HG02642 (cell line): ENCODE results near the gene PARP11.
A peak's percentile ranks its signal among the peaks of the same experiment; 100 is the strongest.

ENCODE experiments used
- ATAC-seq: cut with Tn5 transposase; IDR thresholded peaks from one replicate; pipeline ENCODE4 v1.9.1; 2021; ENCODE audit warnings: mild to moderate bottlenecking; ENCODE audit not compliant: unreplicated experiment, poor library complexity

The PARP11 gene, protein sequence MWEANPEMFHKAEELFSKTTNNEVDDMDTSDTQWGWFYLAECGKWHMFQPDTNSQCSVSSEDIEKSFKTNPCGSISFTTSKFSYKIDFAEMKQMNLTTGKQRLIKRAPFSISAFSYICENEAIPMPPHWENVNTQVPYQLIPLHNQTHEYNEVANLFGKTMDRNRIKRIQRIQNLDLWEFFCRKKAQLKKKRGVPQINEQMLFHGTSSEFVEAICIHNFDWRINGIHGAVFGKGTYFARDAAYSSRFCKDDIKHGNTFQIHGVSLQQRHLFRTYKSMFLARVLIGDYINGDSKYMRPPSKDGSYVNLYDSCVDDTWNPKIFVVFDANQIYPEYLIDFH

DNA sequence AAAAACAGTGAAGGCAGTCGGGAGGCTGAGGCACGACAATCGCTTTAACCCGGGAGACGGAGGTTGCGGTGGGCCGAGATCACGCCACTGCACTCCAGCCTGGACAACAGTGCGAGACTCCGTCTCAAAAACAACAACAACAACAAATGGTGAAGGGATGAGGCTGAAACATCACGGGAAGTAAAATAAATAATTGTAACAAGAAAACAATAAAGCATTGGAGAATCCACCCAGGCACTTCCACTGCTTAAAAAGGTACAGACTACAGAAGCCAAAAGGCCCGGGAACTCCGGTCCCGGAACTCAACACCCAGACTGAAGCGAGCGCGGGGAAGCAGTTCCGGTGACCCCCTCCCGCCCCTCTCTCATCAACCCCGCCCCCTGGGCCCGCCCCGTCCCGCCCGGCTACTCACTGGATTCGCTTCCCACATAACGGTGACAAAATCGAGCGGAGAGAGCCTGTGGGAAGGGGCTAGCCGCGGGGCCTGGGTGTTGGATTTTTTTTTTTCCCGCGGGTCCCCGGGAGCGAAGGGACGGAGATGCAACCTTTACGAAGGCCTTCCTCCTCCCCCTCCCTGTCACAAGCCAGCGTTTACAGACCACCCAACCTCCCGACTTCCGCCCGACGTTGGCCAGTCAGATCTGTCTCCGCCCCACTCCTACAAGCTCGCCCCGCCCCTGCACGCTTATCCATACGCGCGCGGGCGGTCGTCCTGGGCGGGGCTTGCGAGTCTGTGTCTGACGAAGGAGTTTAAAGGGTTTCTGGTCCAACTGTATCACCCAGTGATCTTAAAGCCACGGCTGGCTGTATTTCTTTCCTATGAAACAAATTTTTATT is at the start of gene PARP11:
TSS of gene PARP11 (minus strand) at position 600 of the 837 bp plus-strand sequence. CDS start at position 430, 170 bp downstream.
- ATAC-seq, result peak; percentile 97

GRCh38 chr12:3922033-3922432 is 48.8 kb upstream of the PARP11 start:
- ATAC-seq, result no peak

DNA sequence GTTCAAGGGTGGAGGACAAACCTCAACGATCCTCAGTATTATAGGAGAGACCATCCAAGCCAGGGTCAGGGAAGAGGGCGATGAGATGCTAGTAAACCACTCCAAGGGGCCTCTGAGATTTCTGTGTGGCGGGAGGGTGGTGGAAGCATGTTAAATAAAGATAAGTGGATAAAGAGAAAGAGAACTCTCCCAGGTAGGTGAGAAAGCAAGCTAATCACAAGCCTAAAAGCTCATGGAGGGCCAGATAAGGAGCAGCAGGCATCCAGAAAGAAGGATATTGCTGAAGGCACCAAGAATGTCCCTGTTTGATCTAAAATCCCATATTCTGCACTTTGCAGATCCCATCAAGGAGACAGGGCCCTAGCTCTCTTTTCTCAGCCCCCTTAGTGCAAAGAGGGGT is 48.3 kb upstream of the PARP11 start:
- ATAC-seq, result no peak

GRCh38 chr12:3921151-3921471 is 47.9 kb upstream of the PARP11 start:
- no peak for ATAC-seq

- ATAC-seq, result no peak
Observed at GRCh38 chr12:3920351-3921150, 47.4 kb upstream of the PARP11 start.

DNA sequence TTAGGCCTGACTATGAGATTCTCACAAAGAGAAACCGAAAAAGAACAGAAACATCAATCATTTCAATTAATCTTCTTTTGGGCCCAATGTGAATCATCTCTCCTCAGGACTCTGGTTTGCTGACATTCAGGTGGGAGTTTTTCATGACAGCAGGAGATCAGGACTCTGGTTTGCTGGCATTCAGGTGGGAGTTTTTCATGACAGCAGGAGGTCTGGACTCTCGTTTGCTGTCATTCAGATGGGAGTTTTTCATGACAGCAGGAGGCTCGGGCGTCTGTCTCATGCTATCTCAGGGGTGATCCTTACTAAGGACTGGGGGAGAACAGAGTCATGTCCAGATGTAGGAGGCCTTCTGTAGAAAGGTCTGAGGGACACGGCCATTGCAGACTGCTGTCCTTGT is 40.1 kb upstream of the PARP11 start:
- ATAC-seq, result no peak

DNA sequence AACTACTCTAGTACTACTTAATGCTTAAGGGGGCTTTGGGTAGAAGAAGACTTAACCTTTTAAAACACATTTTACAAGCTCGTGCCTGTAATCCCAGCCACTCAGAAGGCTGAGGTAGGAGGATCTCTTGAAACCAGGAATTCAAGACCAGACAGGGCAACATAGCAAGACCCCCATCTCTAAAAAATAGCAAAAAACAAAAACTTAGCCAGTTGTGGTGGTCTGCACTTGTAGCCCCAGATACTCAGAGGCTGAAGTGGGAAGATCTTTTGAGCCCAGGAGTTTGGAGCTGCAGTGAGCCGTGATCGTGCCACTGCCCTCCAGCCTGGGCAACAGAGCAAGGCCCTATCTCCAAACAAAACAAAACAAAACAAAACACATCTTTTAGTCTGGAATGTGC is 39.7 kb upstream of the PARP11 start:
- ATAC-seq, result no peak

DNA sequence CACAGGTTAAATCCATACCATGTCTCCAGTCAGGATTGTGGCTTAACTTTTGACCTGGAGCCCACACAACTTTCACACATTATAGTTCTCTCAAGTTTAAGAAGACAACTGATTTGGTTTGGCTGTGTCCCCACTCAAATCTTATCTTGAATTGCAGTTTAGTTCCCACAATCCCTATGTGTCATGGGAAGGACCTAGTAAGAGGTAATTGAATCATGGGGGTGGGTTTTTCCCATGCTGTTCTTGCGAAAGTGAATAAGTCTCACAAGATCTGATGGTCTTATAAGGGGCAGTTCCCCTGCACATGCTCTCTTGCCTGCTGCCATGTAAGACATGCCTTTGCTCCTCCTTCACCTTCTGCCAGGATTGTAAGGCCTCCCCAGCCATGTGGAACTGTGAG is 38.2 kb upstream of the PARP11 start:
- no peak for ATAC-seq

DNA sequence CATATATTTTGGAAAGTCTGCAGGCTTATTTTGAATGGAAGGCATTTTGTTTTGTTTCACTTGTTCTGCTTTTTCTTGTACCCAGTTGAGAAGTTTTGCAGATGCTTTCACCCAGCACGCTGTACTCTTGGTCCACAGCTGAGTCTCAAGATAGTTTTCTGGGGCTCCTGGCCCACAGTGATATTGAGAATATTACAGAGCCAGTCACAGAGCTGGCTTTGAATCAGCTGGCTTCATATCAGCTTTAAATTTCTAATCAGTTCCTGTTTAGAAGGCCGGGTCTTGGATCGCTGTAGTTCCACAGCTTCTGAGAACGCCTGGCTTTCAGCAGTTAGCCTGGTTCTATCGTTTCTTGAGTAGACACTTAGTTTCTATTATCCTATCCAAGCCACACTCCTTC is 32.5 kb upstream of the PARP11 start:
- no peak for ATAC-seq

GRCh38 chr12:3904999-3905398 is 31.8 kb upstream of the PARP11 start:
- no peak for ATAC-seq

GRCh38 chr12:3902921-3903320 is 29.7 kb upstream of the PARP11 start:
- no peak for ATAC-seq

DNA sequence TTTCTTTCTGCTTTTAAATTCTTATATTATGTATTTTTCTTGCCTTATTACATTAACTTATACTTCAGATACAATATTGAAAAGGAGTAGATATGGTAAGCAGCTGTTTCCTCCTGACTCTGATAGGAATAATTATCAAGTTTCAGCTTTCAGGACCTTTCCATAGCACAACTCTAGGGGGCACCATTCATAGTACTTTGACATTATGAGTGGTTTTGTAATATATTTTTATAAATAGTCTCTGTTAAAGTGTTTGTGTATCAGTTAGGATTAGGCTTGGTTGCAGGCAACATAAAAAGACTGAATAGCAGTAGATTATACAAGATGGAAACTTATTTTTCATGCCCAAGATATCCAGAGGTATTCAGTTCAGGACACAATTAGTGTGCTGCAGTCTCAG is 27.9 kb upstream of the PARP11 start:
- ATAC-seq, result no peak

DNA sequence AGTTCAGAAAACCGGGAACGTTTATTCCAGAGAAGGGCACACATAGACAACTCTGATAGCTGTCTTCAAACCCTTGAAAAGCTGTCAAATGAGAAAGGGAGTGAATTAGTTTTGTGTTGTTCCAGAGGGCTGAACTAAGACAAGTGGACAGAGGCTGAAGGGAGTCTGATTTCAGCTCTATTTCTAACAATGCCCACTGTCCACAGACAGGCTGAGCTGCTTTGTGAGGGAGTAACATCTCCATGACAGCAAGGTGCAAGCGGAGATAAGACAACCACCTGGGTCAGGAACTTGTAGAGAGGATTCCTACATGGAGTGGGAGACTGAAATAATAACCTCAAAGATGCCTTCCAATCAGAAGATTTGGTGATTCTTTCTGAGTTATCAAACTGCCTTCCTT is 25.6 kb upstream of the PARP11 start:
- no peak for ATAC-seq

DNA sequence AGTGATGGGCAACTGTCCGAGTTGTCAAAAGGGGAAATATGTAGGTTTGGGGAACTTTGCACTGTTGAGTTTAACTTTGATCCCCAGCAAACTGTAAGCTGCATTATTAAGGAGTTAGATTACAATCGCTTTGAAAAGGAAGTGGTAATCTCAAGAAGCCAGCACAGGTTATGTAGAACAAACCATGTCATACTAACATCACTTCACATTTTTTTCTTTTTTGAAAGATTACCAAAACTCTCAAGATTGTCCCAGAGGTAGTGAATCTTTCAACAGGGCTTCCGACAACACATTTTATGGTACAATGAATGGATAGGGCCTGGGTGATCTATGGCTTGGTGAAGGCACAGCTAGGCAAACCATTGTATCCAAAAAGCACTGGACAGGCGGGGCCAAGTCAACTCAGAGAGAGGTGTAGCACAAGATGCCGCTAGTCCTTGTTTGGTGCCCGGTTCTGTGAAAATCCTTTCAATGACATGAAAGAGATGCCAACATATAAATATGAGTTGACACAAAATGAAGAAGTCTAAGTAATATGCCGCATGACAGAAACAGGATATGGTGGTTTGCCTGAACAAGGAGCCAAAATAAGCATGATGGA is 24.3 kb upstream of the PARP11 start:
- ATAC-seq, result no peak

GRCh38 chr12:3896801-3897351 is 23.7 kb upstream of the PARP11 start:
- ATAC-seq, result no peak

- no peak for ATAC-seq
Observed at GRCh38 chr12:3896356-3896755, 23.2 kb upstream of the PARP11 start.

DNA sequence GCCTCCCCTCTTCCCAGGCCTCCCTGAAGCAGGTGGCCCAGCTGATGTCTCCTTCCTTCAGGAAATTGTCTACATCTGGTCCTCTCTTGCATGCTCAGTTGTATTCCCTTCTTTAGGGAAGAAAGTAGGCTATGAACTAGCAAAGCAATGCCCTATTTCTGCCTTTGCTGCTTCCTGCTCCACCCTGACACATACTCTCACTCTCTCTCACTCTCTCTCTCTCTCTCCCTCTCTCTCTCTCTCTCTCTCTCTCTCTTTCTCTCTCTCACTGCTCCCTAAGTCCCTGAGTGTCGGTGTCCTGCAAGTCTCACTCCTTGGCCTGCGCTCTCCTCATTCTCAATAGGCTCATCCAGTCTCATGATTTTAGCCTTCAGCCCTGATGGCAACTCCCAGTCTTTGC is 19.4 kb upstream of the PARP11 start:
- ATAC-seq, result no peak

GRCh38 chr12:3891201-3891600 is 18.0 kb upstream of the PARP11 start:
- ATAC-seq, result no peak

DNA sequence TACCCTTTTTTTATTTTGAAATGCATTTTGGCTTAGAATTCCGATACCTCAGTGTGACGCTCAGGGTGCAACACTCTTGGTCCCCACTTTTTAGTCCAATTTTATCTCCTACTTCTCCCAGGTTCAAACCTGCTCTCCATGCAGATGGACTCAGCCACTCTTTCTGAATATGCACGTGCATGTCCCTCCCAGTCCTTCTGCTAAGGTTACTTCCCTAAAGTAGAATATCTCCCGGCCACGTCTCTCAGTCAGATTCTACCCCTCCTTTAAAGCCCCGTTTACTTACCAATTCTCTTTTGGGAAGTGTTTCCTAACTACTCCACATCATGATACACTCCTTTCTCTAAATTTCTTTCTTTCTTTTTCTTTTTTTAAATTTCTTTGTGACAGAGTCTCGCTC is 15.5 kb upstream of the PARP11 start:
- no peak for ATAC-seq
